Activated CD4-positive, alpha-beta T cell treated with anti-CD3 and anti-CD28 coated beads, Interleukin-2, amount 50 U/mL, for 4 hours (primary cell): ENCODE results near the gene CPA1.
"Not testable (repeated sequence)": the region's sequence is repeated elsewhere in the genome, so short reads cannot be mapped to it uniquely, and the experiment has no call there.

Source experiments
- DNase-seq, 2 experiments: peaks; one replicate each; pipeline ENCODE4 v3.0.0-alpha.2; 2020

The CPA1 gene

DNA sequence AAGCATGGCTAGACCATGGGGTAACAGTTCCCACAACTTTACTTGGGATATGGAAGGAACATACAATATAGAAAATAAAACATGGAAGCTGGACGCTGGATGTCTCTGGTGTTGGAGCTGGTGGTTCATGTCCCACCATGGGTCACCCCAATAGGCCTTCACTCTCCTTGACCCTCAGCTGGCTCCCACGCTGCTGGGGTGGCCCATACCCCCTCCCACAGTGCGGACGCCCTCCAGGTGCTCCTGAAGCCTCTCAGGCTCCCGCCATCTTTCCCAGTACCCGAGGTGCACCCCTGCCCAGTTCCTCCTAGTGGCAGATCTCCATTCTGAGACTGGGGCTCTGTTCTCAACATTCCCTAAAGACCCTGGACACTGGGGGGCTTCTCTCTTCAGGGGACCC lies 5.8 kb upstream of the CPA1 start:
- DNase-seq = no peak

DNA sequence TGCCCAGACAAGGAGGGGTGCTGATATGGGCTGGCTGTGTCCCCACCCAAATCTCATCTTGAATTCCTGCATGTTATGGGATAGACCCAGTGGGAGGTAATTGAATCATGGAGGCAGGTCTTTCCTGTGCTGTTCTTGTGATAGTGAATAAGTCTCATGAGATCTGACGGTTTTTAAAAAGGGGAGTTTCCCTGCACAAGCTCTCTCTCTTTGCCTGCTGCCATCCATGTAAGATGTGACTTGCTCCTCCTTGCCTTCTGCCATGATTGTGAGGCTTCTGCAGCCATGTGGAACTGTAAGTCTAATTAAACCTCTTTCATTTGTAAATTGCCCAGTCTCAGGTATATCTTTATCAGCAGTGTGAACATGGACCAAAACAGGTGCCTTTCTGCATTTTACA lies 3.8 kb upstream of the CPA1 start:
- DNase-seq = not testable (repeated sequence)

- DNase-seq = no peak
These were observed 3.1 kb upstream of the CPA1 start for GRCh38 chr7:130377178-130377577.

GRCh38 chr7:130379019-130379418 lies 1.3 kb upstream of the CPA1 start:
- DNase-seq = no peak

- DNase-seq = no peak
These were observed 768 bp upstream of the CPA1 start for GRCh38 chr7:130379532-130379920.

DNA sequence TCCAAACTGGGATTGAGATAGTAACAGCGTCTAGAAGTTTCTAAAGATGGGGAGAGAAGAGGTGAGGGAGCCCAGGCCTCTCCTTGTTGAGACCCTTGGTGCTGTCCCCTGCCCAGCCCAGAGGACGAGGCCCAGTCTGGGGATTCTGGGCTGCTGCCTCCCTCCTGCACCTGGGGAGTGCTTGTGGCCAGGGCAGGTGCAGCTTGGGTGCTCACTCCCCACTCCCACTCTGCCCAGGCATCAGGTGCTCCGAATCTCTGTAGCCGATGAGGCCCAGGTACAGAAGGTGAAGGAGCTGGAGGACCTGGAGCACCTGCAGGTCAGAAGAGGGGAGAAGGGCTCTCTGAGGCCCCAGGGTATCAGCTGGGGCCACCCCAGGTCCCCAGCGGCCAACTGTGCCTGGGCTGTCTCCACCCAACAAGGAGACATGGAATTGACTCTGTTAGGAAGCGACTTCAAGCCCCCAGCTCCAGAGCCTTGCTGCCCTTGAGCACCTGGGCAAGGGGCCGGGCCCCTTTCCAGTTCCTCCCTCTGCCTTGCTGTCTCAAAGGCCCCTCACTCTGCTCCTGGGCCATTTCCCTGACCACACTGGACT lies 664 bp downstream of the CPA1 start:
- no peak for DNase-seq

GRCh38 chr7:130381468-130382312 lies 1.4 kb downstream of the CPA1 start:
- DNase-seq = no peak

DNA sequence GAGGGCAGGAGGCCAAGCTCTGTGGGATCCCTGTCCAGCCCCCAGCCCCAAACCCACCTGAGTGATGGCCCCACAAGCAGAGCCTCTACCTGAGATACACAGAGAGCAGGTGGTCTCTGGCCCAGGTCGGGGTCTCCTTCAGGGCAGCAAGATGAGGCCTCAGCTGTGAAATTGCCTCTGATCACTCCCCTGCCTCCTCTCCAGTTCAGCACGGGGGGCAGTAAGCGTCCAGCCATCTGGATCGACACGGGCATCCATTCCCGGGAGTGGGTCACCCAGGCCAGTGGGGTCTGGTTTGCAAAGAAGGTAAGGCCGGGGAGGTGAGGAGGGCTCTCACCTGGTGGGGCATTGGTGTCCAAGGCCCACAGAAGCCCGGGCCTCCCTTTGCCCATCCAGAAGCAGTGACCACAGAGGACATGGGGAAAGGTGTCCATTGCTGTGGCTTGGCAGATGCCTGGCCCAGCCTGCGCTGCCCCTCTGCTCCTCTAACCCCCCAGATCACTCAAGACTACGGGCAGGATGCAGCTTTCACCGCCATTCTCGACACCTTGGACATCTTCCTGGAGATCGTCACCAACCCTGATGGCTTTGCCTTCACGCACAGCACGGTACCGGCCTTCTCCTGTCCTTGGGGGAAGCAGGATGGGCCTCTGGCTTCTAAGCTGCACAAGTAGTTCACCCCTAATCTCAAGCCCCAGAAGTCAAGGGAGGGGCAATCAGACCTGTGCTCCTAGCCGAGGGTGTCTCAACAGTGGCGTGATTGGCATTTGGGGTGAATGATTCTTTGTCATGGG lies 3.1 kb downstream of the CPA1 start:
- DNase-seq = no peak

DNA sequence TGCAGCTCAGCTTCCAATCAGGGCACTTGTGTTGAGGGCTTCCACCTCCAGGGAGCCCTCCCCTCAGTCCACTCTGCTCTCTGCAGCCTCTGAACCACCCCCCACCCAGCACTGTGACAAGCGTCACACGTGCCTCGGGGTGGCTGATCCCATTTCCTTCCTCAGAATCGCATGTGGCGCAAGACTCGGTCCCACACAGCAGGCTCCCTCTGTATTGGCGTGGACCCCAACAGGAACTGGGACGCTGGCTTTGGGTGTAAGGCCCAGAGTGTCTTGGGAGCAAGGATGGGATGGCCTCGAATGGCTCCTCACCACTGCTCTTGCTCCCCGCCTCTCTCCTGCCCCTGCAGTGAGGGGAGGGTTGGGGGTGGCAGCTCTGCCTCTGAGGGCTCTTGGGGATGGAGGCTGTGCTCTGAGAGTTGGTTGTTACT lies 4.1 kb downstream of the CPA1 start:
- no peak for DNase-seq

DNA sequence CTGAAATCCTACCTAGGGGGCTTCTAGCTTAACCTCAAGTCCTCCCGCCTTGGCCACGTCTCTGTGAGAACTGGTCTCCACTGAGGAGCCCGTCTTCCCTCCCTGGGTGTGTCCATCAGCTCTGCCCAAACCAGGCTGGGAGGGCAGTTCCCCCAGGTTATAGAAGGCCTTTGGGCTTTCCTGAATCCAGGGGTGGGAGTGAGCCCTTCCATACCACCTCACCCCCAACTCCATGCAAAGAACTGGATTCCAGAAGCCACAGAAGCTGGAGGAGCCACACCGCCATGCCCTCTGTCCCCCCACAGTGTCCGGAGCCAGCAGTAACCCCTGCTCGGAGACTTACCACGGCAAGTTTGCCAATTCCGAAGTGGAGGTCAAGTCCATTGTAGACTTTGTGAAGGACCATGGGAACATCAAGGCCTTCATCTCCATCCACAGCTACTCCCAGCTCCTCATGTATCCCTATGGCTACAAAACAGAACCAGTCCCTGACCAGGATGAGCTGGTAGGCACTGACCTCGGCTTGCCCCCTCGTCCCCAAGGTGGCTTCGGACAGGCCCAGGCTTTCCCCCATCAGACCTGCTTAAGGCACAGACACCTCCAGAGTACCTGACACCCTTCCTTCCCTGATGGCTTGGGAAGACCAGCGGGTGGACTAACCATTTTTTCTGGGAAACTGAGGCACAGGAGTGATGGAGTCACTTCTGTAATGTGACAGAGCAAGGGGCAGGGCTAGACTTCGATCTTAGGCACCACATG lies 4.7 kb downstream of the CPA1 start:
- DNase-seq = no peak

DNA sequence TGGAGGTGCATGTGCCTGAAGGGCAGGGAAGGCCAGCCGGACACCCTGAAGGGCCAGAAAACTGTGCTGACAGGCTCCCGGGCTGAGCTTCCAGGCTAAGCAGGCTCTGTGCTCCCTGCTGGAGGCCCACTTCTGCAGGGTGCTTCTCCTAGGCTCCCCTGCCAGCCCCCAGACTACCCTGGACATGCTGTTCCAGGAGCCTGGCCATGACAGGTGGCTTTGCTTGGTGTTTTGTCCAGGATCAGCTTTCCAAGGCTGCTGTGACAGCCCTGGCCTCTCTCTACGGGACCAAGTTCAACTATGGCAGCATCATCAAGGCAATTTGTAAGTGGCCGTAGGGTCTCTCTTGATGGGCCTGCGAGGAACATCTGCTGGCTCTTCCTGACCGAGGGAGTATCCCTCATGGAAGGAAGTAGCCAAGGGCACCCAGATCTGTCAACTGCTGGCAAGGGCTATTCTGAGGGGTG lies 5.3 kb downstream of the CPA1 start:
- DNase-seq = no peak

GRCh38 chr7:130386876-130387275 lies 6.6 kb downstream of the CPA1 start:
- DNase-seq = no peak

- DNase-seq = no peak
These were observed 7.0 kb downstream of the CPA1 start for GRCh38 chr7:130387306-130387627.

- DNase-seq = no peak
These were observed 7.5 kb downstream of the CPA1 start for GRCh38 chr7:130387628-130388403.

DNA sequence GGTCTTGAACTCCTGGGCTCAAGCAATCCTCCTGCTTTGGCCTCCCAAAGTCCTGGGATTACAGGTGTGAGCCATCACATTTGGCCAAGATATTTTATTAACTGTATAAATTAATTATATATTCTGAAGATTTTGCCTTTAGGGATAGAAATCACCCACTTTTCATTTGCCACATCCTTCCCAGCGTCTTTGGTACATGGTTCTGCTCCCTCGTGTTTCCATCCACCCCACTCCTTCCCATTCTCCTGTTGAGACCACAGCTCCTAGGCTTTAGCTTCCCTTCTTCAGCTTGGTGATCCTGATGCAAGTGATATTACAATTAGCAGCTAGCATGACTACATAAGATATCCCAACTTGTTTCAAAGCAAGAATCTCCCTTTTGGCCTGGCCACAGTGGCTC lies 8.4 kb downstream of the CPA1 start:
- DNase-seq = no peak

- DNase-seq = no peak
These were observed 10.2 kb downstream of the CPA1 start for GRCh38 chr7:130390486-130390885.

DNA sequence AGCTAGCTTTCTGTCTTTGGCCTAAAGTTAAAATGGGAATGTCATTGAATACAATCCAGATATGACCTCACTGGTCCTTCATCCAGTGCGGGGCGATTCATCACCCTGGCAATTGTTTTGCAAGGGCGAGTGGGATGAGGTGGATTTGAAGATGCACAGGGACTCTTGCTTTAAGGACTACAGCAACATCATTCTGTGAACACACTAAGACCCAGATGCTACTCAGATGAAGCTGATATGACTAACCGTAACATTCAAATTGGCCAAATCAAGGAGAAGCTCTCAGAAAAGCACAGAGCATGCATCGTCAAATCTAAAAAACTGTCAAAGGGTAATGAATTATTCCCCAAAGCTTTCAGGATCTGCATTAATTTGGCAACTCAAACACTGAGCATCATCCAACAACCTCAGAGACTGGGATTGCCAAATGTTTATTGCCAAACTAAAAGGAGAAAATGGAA lies 12.8 kb downstream of the CPA1 start:
- no peak for DNase-seq

DNA sequence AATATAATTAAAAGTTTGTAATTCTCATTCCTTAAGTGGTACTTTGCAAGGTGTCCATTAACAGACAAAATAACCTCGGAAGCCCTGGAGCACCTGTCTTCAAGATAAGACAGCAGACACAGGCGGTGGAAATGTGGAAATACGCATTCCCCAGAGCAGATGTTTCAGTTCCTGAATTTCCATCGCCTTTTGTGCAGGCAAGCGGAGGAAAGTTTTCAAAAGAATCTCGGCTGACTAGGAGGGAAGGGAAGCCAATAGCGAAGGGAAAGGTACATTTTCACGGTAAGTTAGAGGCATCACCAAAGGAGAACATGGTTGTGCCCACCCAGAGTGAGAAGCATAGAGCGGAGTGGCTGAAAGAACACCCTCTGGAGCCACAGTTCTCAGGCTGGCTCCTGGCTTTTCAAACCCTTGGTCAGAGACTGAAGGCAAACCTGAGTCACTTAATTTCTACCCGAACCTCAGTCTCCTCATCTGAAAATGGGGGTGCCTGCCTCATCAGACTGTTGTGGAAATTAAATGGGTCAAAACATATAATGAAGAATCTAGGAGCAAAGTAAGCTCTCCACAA lies 13.6 kb downstream of the CPA1 start:
- no peak for DNase-seq

- no peak for DNase-seq
These were observed 14.3 kb downstream of the CPA1 start for GRCh38 chr7:130394421-130395195.

GRCh38 chr7:130395421-130395820 lies 15.1 kb downstream of the CPA1 start:
- no peak for DNase-seq

- no peak for DNase-seq
These were observed 15.8 kb downstream of the CPA1 start for GRCh38 chr7:130396109-130396508.
